HG02610 (cell line): ENCODE data around the gene SLC16A3.
"Not testable (repeated sequence)": the region's sequence is repeated elsewhere in the genome, so short reads cannot be mapped to it uniquely, and the experiment has no call there.

Experiments used
- ATAC-seq: cut with Tn5 transposase; IDR thresholded peaks from one replicate; pipeline ENCODE4 v1.9.1; 2021; ENCODE audit warnings: mild to moderate bottlenecking, moderate library complexity; ENCODE audit not compliant: unreplicated experiment

SLC16A3 gene

DNA sequence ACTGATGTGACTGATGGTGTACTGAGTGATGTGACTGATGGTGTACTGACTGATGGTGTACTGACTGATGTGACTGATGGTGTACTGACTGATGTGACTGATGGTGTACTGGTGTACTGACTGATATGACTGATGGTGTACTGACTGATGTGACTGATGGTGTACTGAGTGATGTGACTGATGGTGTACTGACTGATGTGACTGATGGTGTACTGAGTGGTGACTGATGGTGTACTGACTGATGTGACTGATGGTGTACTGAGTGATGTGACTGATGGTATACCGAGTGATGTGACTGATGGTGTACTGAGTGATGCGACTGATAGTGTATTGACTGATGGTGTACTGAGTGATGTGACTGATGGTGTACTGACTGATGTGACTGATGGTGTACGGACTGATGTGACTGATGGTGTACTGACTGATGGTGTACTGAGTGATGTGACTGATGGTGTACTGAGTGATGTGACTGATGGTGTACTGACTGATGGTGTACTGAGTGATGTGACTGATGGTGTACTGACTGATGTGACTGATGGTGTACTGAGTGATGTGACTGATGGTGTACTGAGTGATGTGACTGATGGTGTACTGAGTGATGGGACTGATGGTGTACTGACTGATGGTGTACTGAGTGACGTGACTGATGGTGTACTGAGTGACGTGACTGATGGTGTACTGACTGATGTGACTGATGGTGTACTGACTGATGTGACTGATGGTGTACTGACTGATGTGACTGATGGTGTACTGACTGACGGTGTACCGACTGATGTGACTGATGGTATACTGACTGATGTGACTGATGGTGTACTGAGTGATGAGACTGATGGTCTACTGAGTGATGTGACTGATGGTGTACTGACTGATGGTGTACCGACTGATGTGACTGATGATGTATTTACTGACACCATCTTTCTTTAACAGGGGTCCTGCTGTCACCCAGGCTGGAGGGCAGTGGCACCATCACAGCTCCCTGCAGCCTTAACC lies 31.4 kb downstream of the SLC16A3 start:
- not testable (repeated sequence) for ATAC-seq

DNA sequence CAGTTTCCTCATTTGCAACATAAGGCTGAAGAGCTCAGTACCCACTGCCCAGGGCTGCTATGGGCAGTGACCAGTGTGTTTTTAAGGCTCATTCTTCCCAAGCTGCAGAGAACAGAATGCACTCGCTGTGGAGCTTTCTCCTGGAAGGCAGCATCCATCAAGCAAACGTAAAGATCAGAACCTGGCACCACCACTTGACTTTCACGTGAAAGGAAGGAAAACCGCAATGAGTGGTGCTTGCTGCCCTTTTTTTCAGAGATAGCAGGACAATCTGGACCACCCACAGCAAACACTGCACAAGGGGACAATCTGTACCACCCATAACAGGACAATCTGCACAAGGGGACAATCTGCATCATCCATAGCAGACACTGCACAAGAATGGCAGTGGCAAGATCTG lies 33.5 kb downstream of the SLC16A3 start:
- no peak for ATAC-seq

DNA sequence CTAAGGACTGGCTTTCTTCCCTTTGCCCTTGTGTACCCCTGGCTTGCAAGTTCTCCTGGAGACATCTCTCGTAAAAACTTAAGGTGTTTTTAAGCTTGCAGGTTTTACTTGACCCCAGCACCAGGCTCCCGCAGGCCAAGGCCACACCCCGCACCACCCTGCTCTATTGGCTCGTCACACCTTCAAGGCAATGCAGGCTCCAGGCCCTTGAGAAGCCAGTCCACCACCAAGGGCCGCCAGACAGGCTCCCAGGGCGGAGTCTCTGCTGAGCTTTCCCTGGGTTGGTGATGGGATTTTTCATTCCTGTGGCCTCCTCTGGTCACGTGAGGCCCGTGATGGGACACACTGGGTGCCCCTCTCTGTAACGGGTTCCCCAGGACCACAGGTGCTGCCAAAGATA lies 34.8 kb downstream of the SLC16A3 start:
- no peak for ATAC-seq

DNA sequence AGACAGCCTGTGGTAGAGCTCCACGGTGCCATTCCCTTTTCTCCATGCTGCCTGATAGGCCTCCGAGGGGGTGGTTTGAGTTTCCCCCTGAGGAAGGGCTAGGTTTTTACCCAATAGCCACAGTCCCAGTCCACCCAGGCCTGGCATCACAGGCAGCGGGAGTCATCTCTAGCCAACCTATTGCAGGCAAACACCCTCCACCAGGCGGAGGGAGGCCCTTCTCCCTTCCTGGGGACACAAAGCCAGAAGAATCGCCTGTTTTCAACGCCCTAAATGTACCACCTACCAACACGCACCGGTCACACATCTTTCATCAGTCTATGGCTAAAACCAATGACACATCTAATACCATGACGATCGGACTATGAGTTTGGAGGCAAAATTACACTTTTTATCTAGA lies 37.3 kb downstream of the SLC16A3 start:
- ATAC-seq, result no peak

DNA sequence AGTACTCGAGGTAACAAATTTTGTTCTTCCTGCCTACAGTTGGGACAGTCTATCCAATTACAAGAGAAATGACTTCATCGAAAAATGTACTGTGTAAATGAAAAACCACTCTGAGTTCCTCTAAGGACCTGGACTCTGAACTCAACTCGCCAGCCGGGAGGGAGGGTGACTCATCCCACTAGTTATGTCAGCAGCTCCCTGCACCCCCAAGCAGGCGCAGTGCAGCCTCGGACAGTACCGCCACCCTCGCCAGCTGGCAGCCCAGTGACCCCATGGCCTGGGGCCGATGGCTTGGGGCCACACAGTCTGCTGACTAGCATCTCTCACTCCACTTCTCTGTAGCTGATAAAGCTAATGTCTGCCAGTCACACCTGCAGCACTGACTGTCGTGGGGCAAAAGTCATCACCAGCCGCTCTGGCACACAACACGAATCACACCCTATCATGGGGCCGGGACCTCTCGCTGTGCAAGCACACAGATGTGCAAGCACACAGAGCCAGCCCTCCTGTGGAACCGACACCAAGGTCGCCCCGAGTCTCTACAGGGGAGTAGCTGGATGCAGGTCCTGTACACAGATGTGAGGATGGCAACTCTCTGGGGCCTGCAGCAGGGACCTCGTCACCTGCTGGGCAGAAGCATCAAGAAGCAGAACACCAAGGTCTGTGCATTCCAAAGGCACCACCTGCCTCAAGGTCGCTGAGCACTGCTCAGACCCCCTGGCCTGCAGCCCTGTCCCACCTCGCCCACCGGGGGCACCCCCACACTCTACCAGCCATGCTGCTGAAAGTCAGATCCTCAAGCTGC lies 38.9 kb downstream of the SLC16A3 start:
- ATAC-seq, result no peak

DNA sequence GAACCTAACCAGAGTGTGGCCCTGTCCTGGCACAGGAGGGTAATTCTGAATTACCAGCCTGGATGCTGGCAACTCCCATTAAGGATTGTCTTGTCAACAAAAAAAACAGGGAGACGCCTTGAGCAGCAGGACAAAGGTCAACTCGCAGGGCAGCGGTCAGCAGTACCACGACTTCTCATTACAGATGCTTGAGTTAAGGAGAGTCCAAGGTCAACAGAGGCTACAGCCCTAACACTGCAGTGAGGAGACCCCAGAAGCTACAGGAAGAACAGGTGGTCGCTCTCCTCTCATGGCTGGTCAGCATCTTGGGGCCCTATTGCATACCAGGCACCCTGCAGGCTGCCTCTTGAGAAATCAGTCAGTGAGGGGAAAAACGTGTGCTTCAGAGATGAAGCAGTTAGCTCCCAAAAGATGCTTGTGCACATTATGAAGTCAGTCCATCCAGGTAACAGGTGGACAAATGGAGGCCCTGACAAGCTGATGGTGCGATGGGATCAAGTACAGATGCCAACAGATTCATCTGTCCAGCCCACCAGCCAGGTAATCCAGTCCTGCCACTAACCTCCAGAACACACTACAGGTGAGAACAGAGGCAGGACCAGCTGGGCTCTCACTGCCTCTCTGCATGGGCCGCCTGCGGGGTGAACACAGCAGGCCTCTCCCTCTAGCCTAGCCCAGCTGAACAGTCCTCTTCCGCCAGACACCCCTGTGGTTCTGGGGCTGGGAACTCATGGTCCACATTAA lies 40.5 kb downstream of the SLC16A3 start:
- ATAC-seq, result no peak

DNA sequence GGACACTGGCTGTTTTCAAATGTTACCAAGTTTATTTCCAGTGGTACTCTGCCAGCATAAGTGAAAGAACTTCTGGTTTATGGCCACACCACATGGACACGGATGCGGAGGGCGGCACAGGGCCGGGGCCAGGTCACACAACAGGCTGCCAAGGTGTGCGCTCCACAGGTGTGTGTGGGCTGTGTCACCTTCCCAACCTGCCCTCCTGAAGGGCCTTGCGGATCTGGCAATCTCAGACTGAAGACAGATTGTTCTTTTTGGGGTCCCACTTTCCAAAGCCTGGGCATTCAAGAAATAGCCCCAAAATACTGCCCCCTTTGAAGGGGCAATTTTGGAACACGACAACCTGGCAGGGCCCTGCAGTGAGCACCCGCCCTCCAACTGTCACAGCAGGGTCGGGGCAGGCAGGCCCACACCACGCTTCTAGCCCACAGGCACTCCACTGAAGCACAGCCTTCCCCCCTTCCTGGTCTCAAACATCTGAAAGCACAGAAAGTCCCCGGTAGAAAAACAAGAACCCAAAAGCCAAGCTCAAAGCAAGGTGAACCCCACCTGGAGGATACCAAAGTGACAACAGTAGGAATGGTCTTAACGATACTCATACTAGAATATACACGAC lies 41.1 kb downstream of the SLC16A3 start:
- no peak for ATAC-seq

DNA sequence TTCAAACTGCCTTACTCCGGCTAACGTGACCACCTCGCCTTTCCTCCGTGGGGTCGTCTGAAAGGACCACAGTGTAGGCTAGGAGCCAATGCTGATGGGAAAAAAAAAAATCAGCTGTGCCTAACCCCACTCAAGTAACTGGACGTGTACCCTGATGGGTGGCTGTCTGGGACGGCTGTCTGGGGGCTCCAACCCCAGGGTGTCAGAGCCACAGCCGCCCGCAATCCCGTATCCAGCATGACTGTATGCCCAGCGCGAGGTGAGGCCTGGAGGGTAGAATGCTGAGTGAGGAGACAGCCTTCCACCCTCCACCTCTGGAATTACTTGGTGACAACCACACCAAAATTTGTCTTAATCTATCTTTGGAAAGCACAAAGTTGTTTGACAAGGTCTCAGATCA lies 41.8 kb downstream of the SLC16A3 start:
- no peak for ATAC-seq

DNA sequence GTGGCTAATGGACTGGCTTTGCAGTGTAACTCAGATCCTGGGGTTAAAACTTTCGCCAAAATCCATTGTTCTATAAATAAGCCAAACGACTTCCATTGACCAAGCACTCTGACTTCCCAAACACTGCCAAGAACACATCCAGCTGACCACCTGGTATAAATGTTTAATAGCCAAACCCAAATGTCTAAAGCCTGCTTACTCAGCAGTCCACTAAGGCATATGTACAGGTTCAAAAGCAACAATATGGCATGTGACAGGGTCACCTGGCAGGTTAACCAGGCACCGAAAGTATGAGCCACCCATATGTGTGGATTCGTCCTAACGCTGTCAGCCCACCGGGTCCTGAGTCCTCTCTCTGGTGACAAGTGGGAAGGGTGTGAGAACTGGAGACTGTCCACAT lies 42.6 kb downstream of the SLC16A3 start:
- no peak for ATAC-seq

DNA sequence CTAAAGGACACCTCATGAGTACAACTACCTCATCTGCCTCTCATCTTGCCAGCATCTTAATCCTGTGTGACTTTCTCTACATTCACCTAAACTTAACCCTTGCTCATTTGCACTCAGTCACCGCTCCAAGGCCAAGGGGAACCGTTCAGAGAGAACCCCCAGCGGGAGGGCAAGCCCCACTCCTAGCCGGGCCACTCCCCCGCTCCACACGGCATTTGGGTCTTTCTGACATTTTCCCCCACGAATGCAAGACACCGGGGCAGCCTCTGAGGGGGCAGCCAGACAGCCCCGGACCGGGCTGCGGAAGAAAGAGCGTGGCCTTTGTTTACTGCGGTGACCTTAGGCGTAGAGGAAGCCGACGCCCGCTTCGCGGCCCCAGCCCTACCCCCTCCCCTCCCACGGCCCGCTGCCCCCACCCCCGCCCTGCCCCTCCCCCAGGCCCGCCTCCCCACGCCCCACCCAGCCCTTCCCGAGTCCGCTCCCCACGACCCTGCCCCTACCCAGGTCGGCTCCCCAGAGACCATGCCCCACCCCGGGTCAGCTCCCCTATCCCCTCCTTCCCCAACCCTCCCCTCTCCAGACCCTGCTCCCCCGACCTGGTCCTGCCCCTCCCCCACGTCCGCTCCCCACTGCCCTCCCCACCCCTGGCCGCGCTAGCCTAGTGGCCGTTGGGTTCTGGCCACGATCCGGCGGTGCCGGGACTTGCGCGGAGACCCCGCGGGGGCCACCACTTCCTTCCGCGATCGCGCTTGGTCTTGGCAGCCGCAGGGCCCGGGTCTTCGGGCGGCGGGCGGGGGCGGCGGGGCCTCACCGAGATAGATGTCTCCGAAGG lies 43.9 kb downstream of the SLC16A3 start:
- ATAC-seq, result no peak

DNA sequence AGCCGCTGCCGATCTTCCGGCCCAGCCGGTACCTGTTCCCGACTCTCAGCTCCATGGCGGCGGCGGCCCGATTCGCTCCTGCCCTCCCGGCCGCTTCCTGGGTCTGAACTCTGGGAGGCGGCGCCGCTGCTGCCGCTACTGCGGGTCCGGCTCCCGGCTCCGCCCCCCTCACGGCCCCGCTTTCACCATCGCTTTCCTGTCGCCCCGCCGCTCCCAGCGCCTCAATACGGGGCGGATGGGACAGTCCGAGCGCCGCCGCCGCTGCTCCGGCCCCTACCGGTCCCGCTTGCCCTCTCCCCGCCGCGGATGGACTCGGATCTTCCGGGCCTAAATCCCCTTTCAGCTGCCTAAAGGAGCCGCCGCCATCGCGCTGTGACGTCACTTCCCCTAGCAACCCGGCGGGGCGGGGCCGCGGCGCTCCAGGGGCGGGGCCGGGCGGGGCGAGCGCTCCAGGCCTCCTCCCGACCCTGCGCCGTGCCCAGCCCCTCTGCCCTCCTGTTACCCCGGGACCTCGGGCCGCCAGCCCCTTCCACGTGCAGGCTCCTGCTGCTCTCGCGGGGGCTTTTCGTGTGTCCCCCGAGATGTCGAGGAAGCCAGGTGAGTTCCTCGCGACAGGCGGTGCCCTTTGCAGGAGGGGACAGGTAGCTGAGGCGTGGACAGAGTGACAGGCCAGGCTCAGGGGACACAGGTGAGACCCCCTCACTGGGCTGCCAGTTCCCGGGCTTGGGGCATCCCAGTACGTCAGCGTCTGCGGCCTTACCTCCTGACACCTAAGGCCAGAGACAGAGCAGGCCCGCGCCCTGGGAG lies 44.7 kb downstream of the SLC16A3 start, which contains the start of gene CSNK1D:
CSNK1D (minus strand) TSS at position 374 of the 807 bp plus-strand sequence; CDS start at position 55, 319 bp downstream.
- peak; percentile 61 for ATAC-seq

DNA sequence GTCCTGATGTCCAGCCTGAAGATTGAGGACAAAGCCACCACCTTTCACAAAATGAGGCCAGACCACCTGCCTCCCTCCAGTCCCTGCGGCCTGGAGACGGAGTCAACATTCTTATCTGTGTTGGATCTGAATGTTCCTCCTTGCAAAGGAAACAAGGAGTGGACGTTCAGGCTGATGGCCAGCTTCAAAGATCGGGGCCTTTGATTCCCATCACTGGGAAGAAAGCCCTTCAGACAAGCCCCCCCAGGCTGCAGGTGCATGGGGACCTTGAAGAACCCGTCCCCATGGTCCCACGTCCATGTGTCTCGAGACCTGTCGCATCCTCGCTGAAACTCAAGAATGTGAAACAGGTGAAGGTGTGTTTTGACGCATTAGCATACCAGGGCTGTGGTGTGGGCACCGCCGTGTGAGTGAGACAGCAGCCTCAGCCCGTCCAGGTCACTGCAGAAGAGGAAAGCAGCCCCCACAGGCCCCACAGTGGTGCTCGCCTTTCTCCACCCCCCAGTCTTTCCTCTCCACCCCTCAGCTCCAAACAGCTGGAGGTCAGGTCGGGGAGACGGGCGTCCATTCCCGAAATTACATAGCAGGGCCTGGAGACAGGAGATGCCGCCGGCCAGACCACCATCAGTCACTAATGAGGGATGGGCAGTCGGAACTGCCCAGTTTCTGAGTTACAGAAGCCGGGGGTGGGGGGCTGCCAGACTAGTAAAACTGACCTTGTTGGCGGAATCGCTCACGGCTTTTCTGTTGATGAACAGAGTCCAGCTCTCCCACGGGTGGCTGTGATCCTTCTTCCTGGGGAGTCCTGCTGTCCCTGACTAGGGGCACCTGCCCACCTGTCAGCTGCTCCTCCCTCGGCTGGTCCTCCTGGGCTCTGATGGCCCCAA lies 45.5 kb downstream of the SLC16A3 start:
- no peak for ATAC-seq

DNA sequence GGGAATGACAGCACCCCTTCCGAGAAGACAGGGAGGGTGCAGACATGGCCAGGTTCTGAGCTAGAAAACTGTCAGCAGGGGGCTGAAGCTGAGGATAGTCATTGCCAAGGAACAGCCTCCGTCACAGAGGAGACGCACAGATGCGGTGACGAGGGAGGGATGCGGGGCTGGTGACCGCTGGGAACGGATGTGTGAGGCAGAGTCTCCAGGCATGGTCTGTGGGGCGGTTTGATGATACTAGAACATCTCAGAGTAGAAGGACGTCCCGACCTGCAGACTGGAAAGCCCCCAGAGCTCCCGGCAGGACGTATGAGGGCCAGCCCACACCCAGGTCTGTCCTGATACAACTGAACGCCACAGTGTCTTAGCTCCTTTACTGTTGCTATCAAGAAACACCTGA lies 46.5 kb downstream of the SLC16A3 start:
- ATAC-seq, result no peak

DNA sequence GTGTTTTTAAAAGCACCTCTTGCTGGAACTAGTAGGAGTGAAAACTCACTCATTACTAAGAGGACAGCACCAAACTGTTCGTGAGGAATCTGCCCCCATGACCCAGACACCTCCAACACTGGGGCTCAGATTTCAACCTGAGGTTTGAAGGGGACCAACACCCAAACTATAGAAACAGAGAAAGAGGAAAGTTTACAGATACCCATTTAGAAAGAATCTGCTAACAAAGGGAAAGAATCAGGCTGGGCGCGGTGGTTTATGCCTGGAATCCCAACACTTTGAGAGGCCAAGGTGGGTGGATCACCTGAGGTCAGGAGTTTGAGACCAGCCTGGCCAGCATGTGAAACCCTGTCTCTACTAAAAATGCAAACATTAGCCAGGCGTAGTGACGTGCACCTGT lies 48.1 kb downstream of the SLC16A3 start:
- ATAC-seq, result no peak

DNA sequence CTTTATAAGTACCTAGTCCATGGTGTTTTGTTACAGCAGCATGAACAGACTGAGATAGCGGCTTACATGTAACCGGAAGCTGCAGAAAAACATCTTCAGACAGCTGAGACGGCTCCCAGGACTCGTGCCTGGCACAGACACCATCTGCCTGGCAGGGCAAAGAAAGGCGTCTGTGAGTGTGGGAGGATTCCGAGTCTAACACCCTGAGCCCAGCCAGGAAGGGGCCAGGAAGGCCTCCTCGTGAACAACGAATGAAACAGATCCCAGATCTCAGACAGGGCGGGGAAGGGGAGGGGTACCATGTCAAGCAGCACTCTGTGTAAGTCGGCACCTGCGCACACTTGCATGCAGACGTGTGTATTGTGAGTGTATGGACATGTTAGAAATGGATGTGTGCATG lies 49.0 kb downstream of the SLC16A3 start:
- ATAC-seq, result no peak

DNA sequence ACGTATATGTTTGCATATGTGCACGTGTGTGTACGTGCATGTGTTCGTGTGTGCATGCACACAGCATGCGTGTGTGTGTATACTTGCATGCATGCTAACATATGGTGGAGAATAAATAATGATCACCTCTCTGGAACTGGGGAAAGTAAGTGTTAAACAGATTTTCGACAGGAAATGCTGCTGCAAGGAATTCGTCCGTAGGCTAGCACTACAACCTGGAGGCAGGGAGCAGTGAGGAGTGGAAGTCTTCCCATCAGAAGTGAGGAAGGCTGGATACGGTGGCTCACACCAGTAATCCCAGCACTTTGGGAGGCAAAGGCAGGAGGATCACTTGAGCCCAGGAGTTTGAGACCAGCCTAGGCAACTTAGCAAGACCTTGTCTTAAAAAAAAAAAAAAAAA lies 49.5 kb downstream of the SLC16A3 start:
- ATAC-seq, result no peak

DNA sequence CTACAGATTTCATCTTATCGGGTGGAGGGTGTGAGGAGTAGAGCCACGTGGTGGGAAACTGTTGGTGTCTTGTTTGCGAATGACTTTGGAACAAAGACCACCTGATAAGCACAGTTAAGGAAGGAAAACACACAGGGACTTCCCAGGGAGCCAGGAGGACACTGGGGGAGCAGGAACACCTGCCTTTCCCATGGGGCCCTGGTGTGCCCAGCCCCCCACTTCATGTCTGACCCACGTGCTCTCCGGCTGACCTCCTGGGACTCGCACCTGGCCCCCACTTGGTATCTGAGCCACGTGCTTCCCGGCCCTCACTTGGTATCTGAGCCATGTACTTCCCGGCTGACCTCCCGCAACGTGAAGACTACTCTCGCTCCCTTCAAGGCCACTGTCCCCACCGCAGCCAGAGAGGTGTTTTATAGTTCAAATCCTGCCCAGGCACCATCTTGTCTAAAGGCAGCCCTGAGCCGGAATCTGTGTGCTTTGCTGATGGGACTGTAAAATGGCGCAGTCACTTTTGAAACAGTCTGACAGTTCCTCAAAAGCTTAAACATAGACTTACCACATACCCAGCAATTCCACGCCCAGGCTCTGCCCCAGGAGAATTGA lies 50.0 kb downstream of the SLC16A3 start:
- ATAC-seq, result no peak

DNA sequence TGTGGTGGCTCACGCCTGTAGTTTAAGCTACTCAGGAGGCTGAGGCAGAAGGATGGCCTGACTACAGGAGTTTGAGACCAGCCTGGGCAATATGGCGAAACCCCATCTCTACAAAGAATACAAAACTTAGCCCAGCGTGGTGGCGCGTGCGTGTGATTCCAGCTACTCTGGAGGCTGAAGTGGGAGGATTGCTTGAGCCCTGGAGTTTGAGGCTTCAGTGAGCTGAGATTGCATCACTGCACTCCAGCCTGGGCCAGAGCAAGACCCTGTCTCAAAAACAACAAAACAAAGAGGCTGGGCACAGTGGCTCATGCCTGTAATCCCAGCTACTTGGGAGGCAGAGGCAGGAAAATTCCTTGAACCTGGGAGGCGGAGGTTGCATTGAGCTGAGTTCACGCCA lies 51.7 kb downstream of the SLC16A3 start:
- no peak for ATAC-seq
